Measurements from ENCODE around the gene KIRREL3. TPM values are rescaled to one million over a fixed set of nuclear protein-coding genes. Genes with fewer than 3 reads are reported as not detected.

KIRREL3 gene
- total and polyA plus RNA-seq, 5 donors: 0.74 to 1.2 (median 1.0) TPM

- Histone ChIP-seq H3K27me3 (ENCODE audit: control insufficient read depth, insufficient read depth) (peaks cover 3% of the 10 kb centered on the region), H3K4me1 (ENCODE audit: control insufficient read depth, insufficient read depth, low read length) (no peaks in the 10 kb centered on the region), H3K9me3 (ENCODE audit: control insufficient read depth, low read length) (no peaks in the 10 kb centered on the region), H3K4me3 (ENCODE audit: low read length) (no peak overlapping the region), H3K27ac (ENCODE audit: low read length) (no peak overlapping the region)
- ATAC-seq (no peak), DNase-seq (no peak)
- WGBS: 79% methylated on average over 3 of the region's 3 CpGs
- intact Hi-C loops (cut with DNase I): no loop called here
Observed at GRCh38 chr11:126663749-126664592, 336.6 kb downstream of the KIRREL3 start.

GRCh38 chr11:126662035-126662790 lies 338.4 kb downstream of the KIRREL3 start:
- Histone ChIP-seq H3K27ac (ENCODE audit: low read length) (no peak overlapping the region), H3K4me3 (ENCODE audit: low read length) (no peak overlapping the region), H3K27me3 (ENCODE audit: control insufficient read depth, insufficient read depth) (peaks cover 3% of the 10 kb centered on the region), H3K9me3 (ENCODE audit: control insufficient read depth, low read length) (no peaks in the 10 kb centered on the region), H3K4me1 (ENCODE audit: control insufficient read depth, insufficient read depth, low read length) (no peaks in the 10 kb centered on the region)
- intact Hi-C loops (cut with DNase I): no loop called here
- ATAC-seq (no peak), DNase-seq (no peak)
- 79% methylated on average over 8 of the region's 8 CpGs for WGBS

- intact Hi-C loops (cut with DNase I): no loop called here
- Histone ChIP-seq H3K27ac (ENCODE audit: low read length) (no peak overlapping the region), H3K27me3 (ENCODE audit: control insufficient read depth, insufficient read depth) (no peaks in the 10 kb centered on the region), H3K9me3 (ENCODE audit: control insufficient read depth, low read length) (no peaks in the 10 kb centered on the region), H3K4me3 (ENCODE audit: low read length) (no peak overlapping the region), H3K4me1 (ENCODE audit: control insufficient read depth, insufficient read depth, low read length) (no peaks in the 10 kb centered on the region)
- no peak for DNase-seq
- WGBS: 83% methylated on average over 2 of the region's 2 CpGs
- no peak for ATAC-seq
Observed at GRCh38 chr11:126660761-126661425, 339.7 kb downstream of the KIRREL3 start.

- no peak overlapping the region for H3K27ac ChIP-seq (ENCODE audit: low read length)
- no peaks in the 10 kb centered on the region for H3K4me1 ChIP-seq (ENCODE audit: control insufficient read depth, insufficient read depth, low read length)
- intact Hi-C loops (cut with DNase I): no loop called here
- no peak for DNase-seq
- WGBS: 58% methylated on average over 5 of the region's 5 CpGs
- H3K4me3 ChIP-seq (ENCODE audit: low read length): no peak overlapping the region
- no peaks in the 10 kb centered on the region for H3K27me3 ChIP-seq (ENCODE audit: control insufficient read depth, insufficient read depth)
- H3K9me3 ChIP-seq (ENCODE audit: control insufficient read depth, low read length): no peaks in the 10 kb centered on the region
- ATAC-seq: no peak
Observed at GRCh38 chr11:126660321-126660720, 340.2 kb downstream of the KIRREL3 start.

GRCh38 chr11:126658306-126659056 lies 342.1 kb downstream of the KIRREL3 start:
- 72% methylated on average over 6 of the region's 6 CpGs for WGBS
- Histone ChIP-seq H3K9me3 (ENCODE audit: control insufficient read depth, low read length) (no peaks in the 10 kb centered on the region), H3K4me1 (ENCODE audit: control insufficient read depth, insufficient read depth, low read length) (no peaks in the 10 kb centered on the region), H3K27me3 (ENCODE audit: control insufficient read depth, insufficient read depth) (no peaks in the 10 kb centered on the region), H3K4me3 (ENCODE audit: low read length) (no peak overlapping the region), H3K27ac (ENCODE audit: low read length) (no peak overlapping the region)
- intact Hi-C loops (cut with DNase I): no loop called here
- no peak for DNase-seq
- no peak for ATAC-seq

GRCh38 chr11:126655807-126656128 lies 344.8 kb downstream of the KIRREL3 start:
- no peaks in the 10 kb centered on the region for H3K4me1 ChIP-seq (ENCODE audit: control insufficient read depth, insufficient read depth, low read length)
- WGBS: 31% methylated on average over 2 of the region's 2 CpGs
- ATAC-seq (peak; percentile 33 to 69), DNase-seq (no peak)
- no peaks in the 10 kb centered on the region for H3K9me3 ChIP-seq (ENCODE audit: control insufficient read depth, low read length)
- intact Hi-C loops (cut with DNase I): no loop called here
- H3K4me3 ChIP-seq (ENCODE audit: low read length): no peak overlapping the region
- no peaks in the 10 kb centered on the region for H3K27me3 ChIP-seq (ENCODE audit: control insufficient read depth, insufficient read depth)
- H3K27ac ChIP-seq (ENCODE audit: low read length): no peak overlapping the region

- Histone ChIP-seq H3K27me3 (ENCODE audit: control insufficient read depth, insufficient read depth) (no peaks in the 10 kb centered on the region), H3K27ac (ENCODE audit: low read length) (no peak overlapping the region), H3K4me1 (ENCODE audit: control insufficient read depth, insufficient read depth, low read length) (no peaks in the 10 kb centered on the region), H3K4me3 (ENCODE audit: low read length) (no peak overlapping the region), H3K9me3 (ENCODE audit: control insufficient read depth, low read length) (no peaks in the 10 kb centered on the region)
- WGBS: 34% methylated on average over 12 of the region's 12 CpGs
- no peak for DNase-seq
- no peak for ATAC-seq
- intact Hi-C loops (cut with DNase I): no loop called here
Observed at GRCh38 chr11:126654886-126655806, 345.4 kb downstream of the KIRREL3 start.

- Histone ChIP-seq H3K4me1 (ENCODE audit: control insufficient read depth, insufficient read depth, low read length) (no peaks in the 10 kb centered on the region), H3K4me3 (ENCODE audit: low read length) (no peak overlapping the region), H3K27ac (ENCODE audit: low read length) (no peak overlapping the region), H3K9me3 (ENCODE audit: control insufficient read depth, low read length) (no peaks in the 10 kb centered on the region), H3K27me3 (ENCODE audit: control insufficient read depth, insufficient read depth) (no peaks in the 10 kb centered on the region)
- DNase-seq (no peak), ATAC-seq (no peak)
- intact Hi-C loops (cut with DNase I): no loop called here
- WGBS: 81% methylated on average over 8 of the region's 8 CpGs
Observed at GRCh38 chr11:126653040-126653439, 347.5 kb downstream of the KIRREL3 start.

GRCh38 chr11:126647735-126648134 lies 352.8 kb downstream of the KIRREL3 start:
- Histone ChIP-seq H3K4me3 (ENCODE audit: low read length) (no peak overlapping the region), H3K27me3 (ENCODE audit: control insufficient read depth, insufficient read depth) (no peaks in the 10 kb centered on the region), H3K4me1 (ENCODE audit: control insufficient read depth, insufficient read depth, low read length) (no peaks in the 10 kb centered on the region), H3K27ac (ENCODE audit: low read length) (no peak overlapping the region), H3K9me3 (ENCODE audit: control insufficient read depth, low read length) (no peaks in the 10 kb centered on the region)
- DNase-seq: no peak
- peak in 1 of 2 donors; percentile 51 for ATAC-seq
- 52% methylated on average over 5 of the region's 5 CpGs for WGBS
- intact Hi-C loops (cut with DNase I): no loop called here

All from right cardiac atrium (tissue), 5 donors.